Ishikawa (cell line): Measurements from ENCODE around the gene TYRP1.
A peak's percentile ranks its signal among the peaks of the same experiment; 100 is the strongest.

Experiments
- CEBPB ChIP-seq: IDR thresholded peaks from 2 replicates; pipeline ENCODE4 v1.6.1; 2012
- CREB1 ChIP-seq: IDR thresholded peaks from 2 replicates; pipeline ENCODE4 v1.6.1; 2012; ENCODE audit warnings: low read depth
- EGR1 ChIP-seq: IDR thresholded peaks from 2 replicates; pipeline ENCODE4 v1.6.1; 2012
- EP300 ChIP-seq: IDR thresholded peaks from 2 replicates; pipeline ENCODE4 v1.6.1; 2012; ENCODE audit warnings: borderline replicate concordance
- FOXM1 ChIP-seq: IDR thresholded peaks from 2 replicates; pipeline ENCODE4 v1.6.1; 2012; ENCODE audit warnings: low read depth, borderline replicate concordance
- NFIC ChIP-seq: IDR thresholded peaks from 2 replicates; pipeline ENCODE4 v1.6.1; 2012
- RAD21 ChIP-seq: IDR thresholded peaks from 2 replicates; pipeline ENCODE4 v1.6.1; 2012; ENCODE audit warnings: low read depth
- TAF1 ChIP-seq: IDR thresholded peaks from 2 replicates; pipeline ENCODE4 v1.6.1; 2012; ENCODE audit warnings: low read depth, mild to moderate bottlenecking
- TCF12 ChIP-seq: IDR thresholded peaks from 2 replicates; pipeline ENCODE4 v1.6.1; 2012; ENCODE audit warnings: low read depth
- TEAD4 ChIP-seq: IDR thresholded peaks from 2 replicates; pipeline ENCODE4 v1.6.1; 2012
- YY1 ChIP-seq: IDR thresholded peaks from 2 replicates; pipeline ENCODE4 v1.6.1; 2012; ENCODE audit warnings: low read depth
- ZBTB7A ChIP-seq: IDR thresholded peaks from 2 replicates; pipeline ENCODE4 v1.6.1; 2012; ENCODE audit warnings: low read depth
- TF ChIP-seq, protein P1 (sequence below): IDR thresholded peaks from 2 replicates; pipeline ENCODE4 v1.6.1; 2012
- TF ChIP-seq, protein P2 (sequence below): IDR thresholded peaks from 2 replicates; pipeline ENCODE4 v1.6.1; 2012; ENCODE audit warnings: low read depth, mild to moderate bottlenecking
- TF ChIP-seq, protein P3 (sequence below): IDR thresholded peaks from 2 replicates; pipeline ENCODE4 v1.6.1; 2012

The TYRP1 gene

DNA sequence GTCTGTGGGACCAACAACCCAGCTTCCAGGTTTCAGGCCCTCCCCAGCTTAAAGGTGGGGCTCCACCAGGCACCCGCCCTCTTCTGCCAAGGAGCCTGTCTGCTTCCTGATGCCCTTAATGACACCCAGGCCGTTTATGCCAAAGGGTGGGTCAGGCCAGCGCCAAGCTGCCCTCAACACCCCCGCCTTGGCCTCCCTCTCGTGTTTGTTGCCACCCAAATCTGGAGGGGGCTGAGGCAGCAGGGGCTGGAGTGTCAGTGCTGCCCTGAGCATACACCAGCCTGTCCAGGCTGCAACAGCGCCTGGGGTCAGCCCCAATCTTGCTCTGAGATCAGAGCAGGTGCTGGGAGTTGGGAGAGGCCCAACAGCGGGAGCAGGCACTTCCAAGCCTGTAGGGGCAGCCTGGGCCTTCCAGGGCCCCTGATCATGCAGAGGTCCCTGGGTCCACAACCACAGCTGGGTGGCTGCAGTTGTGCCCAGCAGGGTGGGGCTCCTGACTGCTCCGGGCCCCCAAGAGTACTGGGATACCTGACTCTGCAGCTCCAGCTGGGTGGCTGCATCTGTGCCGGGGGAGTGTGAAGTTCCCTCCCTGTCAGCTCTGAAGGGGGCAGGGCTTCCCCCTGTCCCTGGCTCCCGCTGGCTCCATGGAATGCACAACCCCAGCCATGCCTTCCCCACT lies 34.5 kb upstream of the TYRP1 start:
- TF ChIP-seq CREB1 (no peak), TEAD4 (no peak), RAD21 (no peak), ZBTB7A (no peak), TCF12 (no peak), YY1 (no peak), NFIC (no peak), CEBPB (no peak), EGR1 (no peak), EP300 (no peak), TAF1 (no peak), FOXM1 (no peak)
- TF ChIP-seq, protein P1, sequence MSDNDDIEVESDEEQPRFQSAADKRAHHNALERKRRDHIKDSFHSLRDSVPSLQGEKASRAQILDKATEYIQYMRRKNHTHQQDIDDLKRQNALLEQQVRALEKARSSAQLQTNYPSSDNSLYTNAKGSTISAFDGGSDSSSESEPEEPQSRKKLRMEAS, result no peak
- TF ChIP-seq, protein P2, sequence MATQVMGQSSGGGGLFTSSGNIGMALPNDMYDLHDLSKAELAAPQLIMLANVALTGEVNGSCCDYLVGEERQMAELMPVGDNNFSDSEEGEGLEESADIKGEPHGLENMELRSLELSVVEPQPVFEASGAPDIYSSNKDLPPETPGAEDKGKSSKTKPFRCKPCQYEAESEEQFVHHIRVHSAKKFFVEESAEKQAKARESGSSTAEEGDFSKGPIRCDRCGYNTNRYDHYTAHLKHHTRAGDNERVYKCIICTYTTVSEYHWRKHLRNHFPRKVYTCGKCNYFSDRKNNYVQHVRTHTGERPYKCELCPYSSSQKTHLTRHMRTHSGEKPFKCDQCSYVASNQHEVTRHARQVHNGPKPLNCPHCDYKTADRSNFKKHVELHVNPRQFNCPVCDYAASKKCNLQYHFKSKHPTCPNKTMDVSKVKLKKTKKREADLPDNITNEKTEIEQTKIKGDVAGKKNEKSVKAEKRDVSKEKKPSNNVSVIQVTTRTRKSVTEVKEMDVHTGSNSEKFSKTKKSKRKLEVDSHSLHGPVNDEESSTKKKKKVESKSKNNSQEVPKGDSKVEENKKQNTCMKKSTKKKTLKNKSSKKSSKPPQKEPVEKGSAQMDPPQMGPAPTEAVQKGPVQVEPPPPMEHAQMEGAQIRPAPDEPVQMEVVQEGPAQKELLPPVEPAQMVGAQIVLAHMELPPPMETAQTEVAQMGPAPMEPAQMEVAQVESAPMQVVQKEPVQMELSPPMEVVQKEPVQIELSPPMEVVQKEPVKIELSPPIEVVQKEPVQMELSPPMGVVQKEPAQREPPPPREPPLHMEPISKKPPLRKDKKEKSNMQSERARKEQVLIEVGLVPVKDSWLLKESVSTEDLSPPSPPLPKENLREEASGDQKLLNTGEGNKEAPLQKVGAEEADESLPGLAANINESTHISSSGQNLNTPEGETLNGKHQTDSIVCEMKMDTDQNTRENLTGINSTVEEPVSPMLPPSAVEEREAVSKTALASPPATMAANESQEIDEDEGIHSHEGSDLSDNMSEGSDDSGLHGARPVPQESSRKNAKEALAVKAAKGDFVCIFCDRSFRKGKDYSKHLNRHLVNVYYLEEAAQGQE, result no peak
- TF ChIP-seq, protein P3, sequence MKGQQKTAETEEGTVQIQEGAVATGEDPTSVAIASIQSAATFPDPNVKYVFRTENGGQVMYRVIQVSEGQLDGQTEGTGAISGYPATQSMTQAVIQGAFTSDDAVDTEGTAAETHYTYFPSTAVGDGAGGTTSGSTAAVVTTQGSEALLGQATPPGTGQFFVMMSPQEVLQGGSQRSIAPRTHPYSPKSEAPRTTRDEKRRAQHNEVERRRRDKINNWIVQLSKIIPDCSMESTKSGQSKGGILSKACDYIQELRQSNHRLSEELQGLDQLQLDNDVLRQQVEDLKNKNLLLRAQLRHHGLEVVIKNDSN, result no peak

DNA sequence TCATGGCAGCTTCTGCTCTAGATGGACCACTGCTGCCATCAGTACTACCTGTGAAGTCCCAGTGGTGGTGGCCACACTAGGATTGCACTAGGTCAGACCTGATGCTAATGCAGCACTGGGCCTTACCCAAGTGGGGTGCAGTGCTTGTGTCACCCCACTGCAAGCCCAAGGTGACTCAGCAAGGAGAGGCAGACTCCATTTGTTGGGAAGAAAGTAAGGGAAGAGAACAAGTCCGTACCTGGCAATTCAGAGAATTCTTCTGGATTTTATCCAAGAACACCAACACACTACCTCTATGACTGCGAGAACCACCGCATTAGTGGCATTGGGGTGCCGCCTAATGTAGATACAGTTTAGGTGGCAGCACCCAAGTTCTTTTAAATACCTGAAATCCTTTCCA lies 34.0 kb upstream of the TYRP1 start:
- no peak for TF ChIP-seq EP300
- no peak for TF ChIP-seq TCF12
- TF ChIP-seq RAD21, result no peak
- no peak for TF ChIP-seq CEBPB
- TF ChIP-seq CREB1, result no peak
- no peak for TF ChIP-seq YY1
- no peak for TF ChIP-seq ZBTB7A
- TF ChIP-seq, protein P2, result no peak
- TF ChIP-seq, protein P3, result no peak
- no peak for TF ChIP-seq TAF1
- no peak for TF ChIP-seq NFIC
- TF ChIP-seq EGR1, result no peak
- TF ChIP-seq, protein P1, result no peak
- no peak for TF ChIP-seq FOXM1
- TF ChIP-seq TEAD4, result no peak

DNA sequence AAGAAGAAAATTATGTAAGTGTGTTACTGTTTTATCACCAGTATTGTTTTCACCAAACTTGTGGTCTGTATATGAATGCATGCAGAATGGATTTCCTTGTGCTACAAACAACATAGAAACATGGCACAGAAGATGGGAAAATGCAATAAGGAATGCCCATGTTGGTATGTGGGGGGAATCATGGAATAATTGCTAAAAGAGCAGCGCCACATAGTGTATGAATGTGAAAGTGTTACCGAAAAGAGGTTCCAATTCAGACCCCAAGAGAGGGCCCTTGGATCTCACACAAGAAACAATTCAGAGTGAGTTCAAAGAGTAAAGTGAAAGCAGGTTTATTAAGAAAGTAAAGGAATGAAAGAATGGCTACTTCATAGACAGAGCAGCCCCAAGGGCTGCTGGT lies 26.4 kb upstream of the TYRP1 start:
- no peak for TF ChIP-seq EP300
- TF ChIP-seq RAD21, result peak; percentile 30; the same call in 1 of the 2 replicates
- TF ChIP-seq CEBPB, result no peak

DNA sequence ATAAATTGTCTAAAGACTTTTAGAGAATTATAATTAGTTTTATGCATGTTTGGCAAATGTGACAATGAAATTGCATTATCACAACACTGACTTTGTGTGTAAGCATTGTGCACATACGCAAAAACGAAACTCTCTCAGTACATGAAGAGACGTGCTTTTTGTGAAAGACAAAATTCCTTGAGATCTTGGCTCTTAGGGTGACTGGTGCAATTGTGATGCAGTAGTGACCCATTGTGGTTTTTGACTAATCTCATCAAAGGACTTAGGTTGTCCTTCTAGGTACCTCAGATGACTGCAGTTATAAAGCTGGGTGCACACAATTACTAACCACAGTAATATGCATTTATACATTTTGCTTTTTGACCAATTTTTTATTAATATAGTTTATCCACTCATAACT lies 25.3 kb upstream of the TYRP1 start:
- no peak for TF ChIP-seq YY1
- no peak for TF ChIP-seq CREB1
- TF ChIP-seq TAF1, result no peak
- TF ChIP-seq EP300, result no peak
- TF ChIP-seq, protein P2, result no peak
- TF ChIP-seq TCF12, result no peak
- TF ChIP-seq EGR1, result no peak
- TF ChIP-seq FOXM1, result no peak
- no peak for TF ChIP-seq RAD21
- TF ChIP-seq, protein P1, result no peak
- no peak for TF ChIP-seq CEBPB
- no peak for TF ChIP-seq NFIC
- TF ChIP-seq ZBTB7A, result no peak
- TF ChIP-seq TEAD4, result no peak
- TF ChIP-seq, protein P3, result no peak
